ENCODE data around the gene HPS1.

The HPS1 gene

DNA sequence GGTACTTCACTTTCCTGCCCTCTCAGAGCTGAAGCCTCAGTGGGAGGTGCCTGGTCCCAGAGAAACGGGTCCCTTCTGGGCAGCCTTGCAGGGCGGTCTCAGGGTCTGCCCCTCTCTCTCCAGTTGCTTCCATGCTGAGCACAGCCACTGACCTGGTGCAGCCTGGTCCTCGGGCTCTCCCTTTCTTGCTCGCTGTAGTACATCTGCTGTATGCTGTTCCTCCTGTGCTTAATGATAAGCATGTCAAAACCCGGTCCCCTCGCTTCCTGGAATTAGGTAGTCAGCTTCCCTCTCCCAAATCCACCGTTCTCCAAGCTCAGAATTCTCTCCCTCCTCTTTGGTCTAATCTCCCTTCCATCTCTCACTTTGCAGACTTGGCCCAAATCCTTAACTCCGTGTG, 11.0 kb upstream of the HPS1 start:
- no peak overlapping the region for H3K4me3 ChIP-seq (ENCODE audit: control insufficient read depth, low read depth, low read length)
- TF ChIP-seq, protein P1, sequence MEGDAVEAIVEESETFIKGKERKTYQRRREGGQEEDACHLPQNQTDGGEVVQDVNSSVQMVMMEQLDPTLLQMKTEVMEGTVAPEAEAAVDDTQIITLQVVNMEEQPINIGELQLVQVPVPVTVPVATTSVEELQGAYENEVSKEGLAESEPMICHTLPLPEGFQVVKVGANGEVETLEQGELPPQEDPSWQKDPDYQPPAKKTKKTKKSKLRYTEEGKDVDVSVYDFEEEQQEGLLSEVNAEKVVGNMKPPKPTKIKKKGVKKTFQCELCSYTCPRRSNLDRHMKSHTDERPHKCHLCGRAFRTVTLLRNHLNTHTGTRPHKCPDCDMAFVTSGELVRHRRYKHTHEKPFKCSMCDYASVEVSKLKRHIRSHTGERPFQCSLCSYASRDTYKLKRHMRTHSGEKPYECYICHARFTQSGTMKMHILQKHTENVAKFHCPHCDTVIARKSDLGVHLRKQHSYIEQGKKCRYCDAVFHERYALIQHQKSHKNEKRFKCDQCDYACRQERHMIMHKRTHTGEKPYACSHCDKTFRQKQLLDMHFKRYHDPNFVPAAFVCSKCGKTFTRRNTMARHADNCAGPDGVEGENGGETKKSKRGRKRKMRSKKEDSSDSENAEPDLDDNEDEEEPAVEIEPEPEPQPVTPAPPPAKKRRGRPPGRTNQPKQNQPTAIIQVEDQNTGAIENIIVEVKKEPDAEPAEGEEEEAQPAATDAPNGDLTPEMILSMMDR (conservative IDR thresholded peaks at IDR 0.05; ENCODE audit: control insufficient read depth, insufficient read depth, low read depth, low read length) = no peak
- DNase-seq (ENCODE audit: low read depth) = no peak

- no peak for DNase-seq (ENCODE audit: low read depth)
- no peak overlapping the region for H3K4me3 ChIP-seq (ENCODE audit: control insufficient read depth, low read depth, low read length)
- TF ChIP-seq, protein P1 (conservative IDR thresholded peaks at IDR 0.05; ENCODE audit: control insufficient read depth, insufficient read depth, low read depth, low read length) = no peak
These were observed 10.1 kb upstream of the HPS1 start for GRCh38 chr10:98456686-98457482.

DNA sequence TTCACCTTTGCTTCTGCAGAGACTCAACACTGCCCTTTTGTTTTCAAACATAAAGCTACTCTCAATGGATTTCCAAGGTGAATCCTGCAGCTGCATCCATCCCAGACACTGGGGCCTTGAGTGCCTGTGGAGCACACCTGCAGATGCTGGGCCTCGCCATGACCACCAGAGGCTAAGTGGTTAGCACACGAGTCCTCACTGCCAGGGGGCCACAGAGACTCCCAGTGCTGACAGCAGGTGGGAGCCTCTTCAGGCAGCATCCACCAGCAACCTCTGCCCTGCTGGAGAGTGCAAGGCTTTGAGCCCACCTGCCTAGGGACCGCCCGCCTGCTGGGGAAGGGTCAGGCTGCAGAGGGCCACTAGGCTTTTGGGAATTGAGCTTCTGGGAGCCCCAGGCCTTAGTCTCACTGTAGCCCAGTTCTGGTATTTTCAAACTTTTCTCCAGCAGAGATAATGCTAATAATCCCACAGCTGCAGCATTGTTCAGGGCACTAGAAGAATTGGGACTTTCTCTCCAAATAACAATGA, 9.4 kb upstream of the HPS1 start:
- no peak for DNase-seq (ENCODE audit: low read depth)
- TF ChIP-seq, protein P1 (conservative IDR thresholded peaks at IDR 0.05; ENCODE audit: control insufficient read depth, insufficient read depth, low read depth, low read length) = no peak
- no peak overlapping the region for H3K4me3 ChIP-seq (ENCODE audit: control insufficient read depth, low read depth, low read length)

GRCh38 chr10:98453729-98454128, 7.0 kb upstream of the HPS1 start:
- DNase-seq (ENCODE audit: low read depth) = no peak
- no peak overlapping the region for H3K4me3 ChIP-seq (ENCODE audit: control insufficient read depth, low read depth, low read length)
- TF ChIP-seq, protein P1 (conservative IDR thresholded peaks at IDR 0.05; ENCODE audit: control insufficient read depth, insufficient read depth, low read depth, low read length) = no peak

DNA sequence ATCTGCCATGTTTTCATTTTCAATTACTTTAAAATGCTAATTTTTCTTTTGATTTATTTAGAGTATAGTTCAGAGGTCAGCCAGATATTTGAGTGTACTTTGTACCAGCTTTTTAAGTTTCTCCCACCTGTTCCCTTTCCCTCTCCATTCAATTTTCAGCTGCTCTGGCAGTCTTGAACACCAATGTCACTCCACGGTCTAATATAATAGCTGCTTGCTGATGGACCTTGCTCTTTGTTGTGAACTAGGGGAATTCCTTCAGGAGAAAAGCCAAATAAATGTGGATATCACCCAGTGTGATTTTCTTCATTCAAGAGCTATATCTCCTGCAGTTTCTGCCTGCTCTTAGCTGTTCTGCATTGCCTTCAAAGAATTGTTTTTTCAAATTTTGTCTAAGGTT, 3.9 kb upstream of the HPS1 start:
- DNase-seq (ENCODE audit: low read depth) = no peak
- TF ChIP-seq, protein P1 (conservative IDR thresholded peaks at IDR 0.05; ENCODE audit: control insufficient read depth, insufficient read depth, low read depth, low read length) = no peak
- no peak overlapping the region for H3K4me3 ChIP-seq (ENCODE audit: control insufficient read depth, low read depth, low read length)

GRCh38 chr10:98449287-98449686, 2.6 kb upstream of the HPS1 start:
- no peak overlapping the region for H3K4me3 ChIP-seq (ENCODE audit: control insufficient read depth, low read depth, low read length)
- TF ChIP-seq, protein P1 (conservative IDR thresholded peaks at IDR 0.05; ENCODE audit: control insufficient read depth, insufficient read depth, low read depth, low read length) = no peak
- no peak for DNase-seq (ENCODE audit: low read depth)
